ENCODE data around the gene ATG4B.
A peak's percentile ranks its signal among the peaks of the same experiment; 100 is the strongest.

The ATG4B gene

GRCh38 chr2:241677392-241677791, 39.9 kb downstream of the ATG4B start:
- no peak for TF ChIP-seq CTCF (IDR thresholded peaks at IDR 0.05; ENCODE audit: extremely low read depth, missing control alignments)

DNA sequence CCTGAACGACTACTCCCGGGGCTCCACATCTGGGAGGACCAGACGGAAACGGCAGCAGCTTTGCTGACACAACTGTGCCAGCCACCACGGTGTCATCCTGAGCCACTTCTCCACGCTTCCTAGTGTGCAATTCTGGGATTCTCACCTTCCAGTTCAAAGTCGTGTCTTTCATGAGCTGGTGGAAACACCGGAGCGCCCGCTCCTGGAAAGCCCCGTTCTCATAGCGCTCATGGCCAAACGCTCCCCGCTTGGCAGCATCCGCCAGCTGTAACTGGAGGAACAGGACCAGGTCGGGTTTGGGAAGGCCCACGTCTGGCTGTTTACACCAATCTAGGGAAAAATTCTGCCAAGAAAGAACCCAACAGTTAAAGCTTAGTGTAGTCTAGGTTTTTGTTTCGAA, 40.8 kb downstream of the ATG4B start:
- no peak for DNase-seq (ENCODE audit: low spot score)
- no peak for TF ChIP-seq CTCF (IDR thresholded peaks at IDR 0.05; ENCODE audit: extremely low read depth, missing control alignments)

More at GRCh38 chr2:241677392-241677791, 39.9 kb downstream of the ATG4B start:
- no peak for DNase-seq (ENCODE audit: low spot score)

- no peak for TF ChIP-seq CTCF (IDR thresholded peaks at IDR 0.05; ENCODE audit: extremely low read depth, missing control alignments)
- no peak for DNase-seq (ENCODE audit: low spot score)
These were observed 41.5 kb downstream of the ATG4B start for GRCh38 chr2:241678784-241679540.

GRCh38 chr2:241680044-241680443, 42.6 kb downstream of the ATG4B start:
- no peak for DNase-seq (ENCODE audit: low spot score)
- no peak for TF ChIP-seq CTCF (IDR thresholded peaks at IDR 0.05; ENCODE audit: extremely low read depth, missing control alignments)

GRCh38 chr2:241680827-241681599, 43.5 kb downstream of the ATG4B start:
- TF ChIP-seq CTCF (IDR thresholded peaks at IDR 0.05; ENCODE audit: extremely low read depth, missing control alignments): no peak
- no peak for DNase-seq (ENCODE audit: low spot score)

DNA sequence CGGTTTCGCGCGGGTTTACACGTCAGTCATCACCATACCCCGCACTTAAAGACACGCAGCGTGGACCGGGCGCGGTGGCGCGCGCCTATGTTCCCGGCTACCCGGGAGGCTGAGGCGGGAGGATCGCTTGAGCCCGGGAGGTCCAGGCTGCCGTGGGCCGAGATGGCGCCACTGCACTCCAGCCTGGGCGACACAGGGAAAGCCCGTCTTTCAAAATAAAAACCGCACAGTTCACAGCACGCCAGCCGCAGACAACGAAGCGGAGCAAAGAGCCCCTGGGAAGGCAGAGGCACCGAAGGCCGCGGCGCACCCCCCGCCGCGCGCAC, 48.8 kb downstream of the ATG4B start:
- TF ChIP-seq CTCF (IDR thresholded peaks at IDR 0.05; ENCODE audit: extremely low read depth, missing control alignments): no peak
- DNase-seq (ENCODE audit: low spot score): no peak

GRCh38 chr2:241686650-241687425, 49.3 kb downstream of the ATG4B start, which contains the start of gene DTYMK:
Gene DTYMK (minus strand): TSS chr2:241686815. CDS start chr2:241686783, 32 bp downstream.
- peak; percentile 100 for DNase-seq (ENCODE audit: low spot score)
- no peak for TF ChIP-seq CTCF (IDR thresholded peaks at IDR 0.05; ENCODE audit: extremely low read depth, missing control alignments)

All from GM20000 (cell line).